OCI-LY1 (cell line): ENCODE data around the gene KIF17.

Experiments
- H2AFZ ChIP-seq: fragments of 200-600 bp; sonication (generic), shearing (Covaris generic); 2 replicates; pipeline ENCODE4 v1.6.0; 2014; ENCODE audit warnings: antibody characterized with exemption, mild to moderate bottlenecking, low read length
- H3F3A ChIP-seq: fragments of 200-600 bp; sonication (generic), shearing (Covaris generic); 2 replicates; pipeline ENCODE4 v1.6.0; 2014; ENCODE audit warnings: mild to moderate bottlenecking, antibody characterized with exemption, low read length, moderate library complexity; ENCODE audit not compliant: insufficient read depth
- H3K27ac ChIP-seq: fragments of 200-600 bp; sonication (generic); 2 replicates; pipeline ENCODE4 v1.5.1; 2014; ENCODE audit warnings: low read length, mixed run types, mild to moderate bottlenecking, low read depth; ENCODE audit not compliant: poor library complexity, severe bottlenecking
- H3K27me3 ChIP-seq: fragments of 200-600 bp; sonication (generic); 2 replicates; pipeline ENCODE4 v1.6.0; 2014; ENCODE audit warnings: antibody characterized with exemption, mild to moderate bottlenecking, low read length, moderate library complexity; ENCODE audit not compliant: insufficient read depth
- H3K36me3 ChIP-seq: fragments of 200-600 bp; sonication (generic); 2 replicates; pipeline ENCODE4 v1.6.1; 2014; ENCODE audit warnings: mild to moderate bottlenecking, antibody characterized with exemption, low read length, moderate library complexity, mixed read lengths; ENCODE audit not compliant: insufficient read depth
- H3K4me1 ChIP-seq: fragments of 200-600 bp; sonication (generic); 2 replicates; pipeline ENCODE4 v1.5.1; 2014; ENCODE audit warnings: mild to moderate bottlenecking, low read length, moderate library complexity; ENCODE audit not compliant: insufficient read depth, severe bottlenecking
- H3K4me2 ChIP-seq: fragments of 200-600 bp; sonication (generic), shearing (Covaris generic); 2 replicates; pipeline ENCODE4 v1.6.1; 2014; ENCODE audit warnings: low read length
- H3K4me3 ChIP-seq: fragments of 200-600 bp; sonication (generic); 2 replicates; pipeline ENCODE4 v1.5.1; 2014; ENCODE audit warnings: low read length, low read depth, mild to moderate bottlenecking, mixed read lengths; ENCODE audit not compliant: poor library complexity, severe bottlenecking
- H3K79me2 ChIP-seq: fragments of 200-600 bp; shearing (Covaris generic); 2 replicates; pipeline ENCODE4 v1.6.1; 2016; ENCODE audit warnings: mixed run types, low read length, mixed read lengths; ENCODE audit not compliant: insufficient read depth
- H3K9ac ChIP-seq: fragments of 200-600 bp; sonication (generic), shearing (Covaris generic); 2 replicates; pipeline ENCODE4 v1.6.1; 2014; ENCODE audit warnings: mild to moderate bottlenecking, low read length, mixed read lengths
- H3K9me2 ChIP-seq: fragments of 200-600 bp; sonication (generic), shearing (Covaris generic); 2 replicates; pipeline ENCODE4 v1.6.1; 2014; ENCODE audit warnings: low read depth, mild to moderate bottlenecking, low read length, mixed read lengths
- H3K9me3 ChIP-seq: fragments of 200-600 bp; shearing (Covaris generic); 2 replicates; pipeline ENCODE4 v1.6.1; 2014; ENCODE audit warnings: low read length, mixed read lengths
- H4K20me1 ChIP-seq: fragments of 200-600 bp; sonication (generic), shearing (Covaris generic); 2 replicates; pipeline ENCODE4 v1.6.0; 2016; ENCODE audit warnings: mild to moderate bottlenecking, low read length; ENCODE audit not compliant: insufficient read depth
- CTCF ChIP-seq: fragments of 200-600 bp; sonication (generic), shearing (Covaris generic); IDR thresholded peaks from 2 replicates; pipeline ENCODE4 v1.5.1; 2017; ENCODE audit warnings: mild to moderate bottlenecking, antibody characterized with exemption, low read length, moderate library complexity, mixed read lengths
- EZH2 ChIP-seq: fragments of 200-600 bp; sonication (generic), shearing (Covaris generic); IDR thresholded peaks from 2 replicates; pipeline ENCODE4 v1.8.0; 2017; ENCODE audit warnings: borderline replicate concordance, mixed run types, mild to moderate bottlenecking, antibody characterized with exemption, low read length, moderate library complexity, mixed read lengths

The KIF17 gene

DNA sequence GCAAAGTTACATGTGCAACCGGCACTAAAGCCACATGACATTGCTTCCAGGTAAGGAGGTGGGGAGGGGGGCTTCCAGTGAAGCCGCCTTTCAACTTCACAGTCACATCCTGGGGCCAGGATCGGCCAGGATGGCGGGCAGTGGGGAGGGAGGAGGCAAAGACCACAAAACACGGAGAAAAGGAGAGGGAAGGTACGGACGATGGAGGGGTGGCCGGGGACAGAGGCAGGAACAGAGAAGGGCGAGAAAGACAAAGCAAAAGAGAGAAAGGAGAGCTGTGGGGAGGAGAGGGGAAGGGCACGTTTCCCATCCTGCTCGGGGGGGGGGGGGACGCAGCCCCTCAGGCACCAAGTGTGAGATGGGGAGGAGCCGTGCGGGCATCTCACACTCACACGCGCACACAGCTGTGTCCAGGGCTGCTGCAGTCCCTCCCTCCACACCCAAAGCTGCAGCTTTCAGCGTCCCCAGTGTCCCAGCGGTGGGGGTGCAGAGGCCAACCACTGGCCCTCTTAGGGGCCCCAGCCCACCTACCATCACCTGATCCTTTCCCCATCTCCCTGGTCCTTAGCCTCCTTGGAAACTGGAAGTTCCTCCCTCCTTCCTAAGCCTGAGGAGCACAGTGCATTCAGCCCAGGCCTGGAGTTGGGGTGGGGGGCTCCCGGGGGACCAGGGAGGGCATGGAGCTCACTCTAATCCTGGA, 12.3 kb upstream of the KIF17 start:
- H3K4me2 ChIP-seq: no peak overlapping the region
- no peak overlapping the region for H2AFZ ChIP-seq
- H3K4me3 ChIP-seq: no peak overlapping the region
- no peaks in the 10 kb centered on the region for H4K20me1 ChIP-seq
- TF ChIP-seq EZH2 (no peak), CTCF (no peak)
- peaks cover 8% of the 10 kb centered on the region; the same call in 1 of the 2 replicates for H3K27me3 ChIP-seq
- H3K27ac ChIP-seq: no peak overlapping the region
- H3K4me1 ChIP-seq: peaks cover 17% of the 10 kb centered on the region
- H3F3A ChIP-seq: peaks cover 5% of the 10 kb centered on the region; the same call in 1 of the 2 replicates
- H3K9me3 ChIP-seq: no peaks in the 10 kb centered on the region
- H3K9me2 ChIP-seq: no peaks in the 10 kb centered on the region
- H3K79me2 ChIP-seq: no peaks in the 10 kb centered on the region
- H3K36me3 ChIP-seq: no peaks in the 10 kb centered on the region
- H3K9ac ChIP-seq: no peak overlapping the region

DNA sequence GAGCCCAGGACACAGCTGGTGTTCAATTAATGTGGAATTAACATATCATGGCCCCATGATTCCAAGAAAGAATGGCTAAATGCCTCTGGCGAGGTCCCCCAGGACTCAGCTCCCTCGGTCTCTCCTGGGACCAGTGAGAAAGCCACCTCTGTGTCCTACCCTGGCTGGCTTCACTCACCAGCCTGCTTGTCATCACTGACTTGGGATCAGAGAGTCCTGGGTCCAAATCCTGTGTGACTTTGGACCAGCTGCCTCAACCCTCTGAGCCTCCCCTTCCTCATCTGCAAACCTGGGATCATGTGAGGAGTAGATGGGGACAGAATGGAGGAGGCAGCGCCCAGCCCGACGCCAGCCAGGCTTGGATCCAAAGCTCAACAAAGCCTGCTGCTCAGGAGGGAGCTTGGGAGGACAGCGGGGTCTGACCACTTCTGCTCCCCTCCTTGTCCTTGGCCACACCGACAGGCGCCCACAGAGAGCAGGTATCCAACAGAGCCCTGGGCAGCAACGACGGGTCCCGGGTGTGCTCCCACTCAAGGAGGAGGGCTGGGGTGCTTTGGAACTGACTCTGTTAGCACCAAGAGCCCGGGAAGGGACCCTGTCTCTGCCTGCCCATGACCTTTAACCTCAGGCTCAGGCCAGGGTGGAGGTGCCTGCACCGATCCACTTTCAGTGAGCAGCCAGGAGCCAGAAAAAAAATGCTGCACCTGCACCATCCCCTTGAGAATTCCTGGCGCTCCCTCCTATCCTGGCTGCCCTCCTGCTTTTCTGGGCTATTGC, 11.5 kb upstream of the KIF17 start:
- Histone ChIP-seq H3K4me3 (no peak overlapping the region), H3K4me1 (peaks cover 17% of the 10 kb centered on the region), H3K9me3 (no peaks in the 10 kb centered on the region), H3K27me3 (peaks cover 8% of the 10 kb centered on the region; the same call in 1 of the 2 replicates), H4K20me1 (no peaks in the 10 kb centered on the region), H3K27ac (no peak overlapping the region), H3K79me2 (no peaks in the 10 kb centered on the region), H2AFZ (no peak overlapping the region), H3K9ac (no peak overlapping the region), H3K4me2 (no peak overlapping the region), H3K9me2 (no peaks in the 10 kb centered on the region), H3K36me3 (no peaks in the 10 kb centered on the region), H3F3A (peaks cover 5% of the 10 kb centered on the region; the same call in 1 of the 2 replicates)
- TF ChIP-seq EZH2: no peak
- TF ChIP-seq CTCF: no peak

GRCh38 chr1:20728371-20729154, 10.8 kb upstream of the KIF17 start:
- Histone ChIP-seq H3K9me3 (no peaks in the 10 kb centered on the region), H3K9me2 (no peaks in the 10 kb centered on the region), H3K36me3 (no peaks in the 10 kb centered on the region), H3K4me3 (no peak overlapping the region), H3K27ac (no peak overlapping the region), H3K79me2 (no peaks in the 10 kb centered on the region), H4K20me1 (no peaks in the 10 kb centered on the region), H3K4me2 (no peak overlapping the region), H3K27me3 (peaks cover 8% of the 10 kb centered on the region; the same call in 1 of the 2 replicates), H3K9ac (no peak overlapping the region), H3K4me1 (peaks cover 14% of the 10 kb centered on the region), H3F3A (peaks cover under 1% of the 10 kb centered on the region; the same call in 1 of the 2 replicates), H2AFZ (no peak overlapping the region)
- no peak for TF ChIP-seq CTCF
- no peak for TF ChIP-seq EZH2
